Thoracic aorta (tissue), 2 donors: ENCODE results near the gene DECR2. TPM values are rescaled to one million over a fixed set of nuclear protein-coding genes. Genes with fewer than 3 reads are reported as not detected.

Experiments
- ATAC-seq: fragments of 150-250 bp; one replicate; pipeline ENCODE4 v1.8.0; 2017; ENCODE audit warnings: low read depth; ENCODE audit not compliant: insufficient number of reproducible peaks, low FRiP score
- DNase-seq: peaks from one replicate; pipeline ENCODE4 v3.0.0-alpha.2; 2020; ENCODE audit warnings: low spot score
- H3K27ac ChIP-seq, 2 donors: fragments of 200-600 bp; sonication (generic); 1 replicate in 1 of 2; 2 replicates in 1 of 2; pipeline ENCODE4 v1.5.1; 2016; ENCODE audit warnings: mild to moderate bottlenecking in 2 of 2, moderate library complexity in 2 of 2
- H3K27me3 ChIP-seq: fragments of 200-600 bp; sonication (generic); replicated peaks from 2 replicates; pipeline ENCODE4 v1.6.0; 2016; ENCODE audit warnings: mild to moderate bottlenecking; ENCODE audit not compliant: insufficient read depth
- H3K36me3 ChIP-seq: fragments of 200-600 bp; sonication (generic); one replicate; pipeline ENCODE4 v1.5.1; 2016
- H3K4me1 ChIP-seq, 2 donors: fragments of 200-600 bp; sonication (generic); 1 replicate in 1 of 2; 2 replicates in 1 of 2; pipeline versions ENCODE4 v1.5.1 to v1.6.0; 2016; ENCODE audit warnings: low read depth in 2 of 2, mild to moderate bottlenecking in 1 of 2; ENCODE audit not compliant: control insufficient read depth in 1 of 2
- H3K4me3 ChIP-seq: fragments of 200-600 bp; sonication (generic); 2 replicates; pipeline ENCODE4 v1.5.1; 2016; ENCODE audit warnings: mild to moderate bottlenecking
- H3K9me3 ChIP-seq: fragments of 200-600 bp; sonication (generic); 2 replicates; pipeline ENCODE4 v1.5.1; 2016
- CTCF ChIP-seq: fragments of 200-600 bp; sonication (generic); IDR thresholded peaks from one replicate; pipeline ENCODE4 v1.5.1; 2019; ENCODE audit warnings: antibody characterized with exemption
- total RNA-seq, 2 donors: library from RNA; depleted of rRNA; stranded (reverse); fragments of >200 nt; gene quantifications; one replicate each; pipeline versions ENCODE4 v1.1.0 to v1.2.3, GENCODE V29; 2016

The DECR2 gene
- total RNA-seq, 2 donors from 2014 or later = 24.1 to 25.6 TPM

GRCh38 chr16:454397-454940, 52.8 kb downstream of the DECR2 start:
- no peak for TF ChIP-seq CTCF
- Histone ChIP-seq H3K9me3 (no peaks in the 10 kb centered on the region), H3K4me3 (no peak overlapping the region), H3K27ac (no peak overlapping the region), H3K27me3 (no peaks in the 10 kb centered on the region), H3K36me3 (no peaks in the 10 kb centered on the region), H3K4me1 (peaks cover 12 to 21% of the 10 kb centered on the region in 2 donors)
- ATAC-seq (no peak), DNase-seq (no peak)

DNA sequence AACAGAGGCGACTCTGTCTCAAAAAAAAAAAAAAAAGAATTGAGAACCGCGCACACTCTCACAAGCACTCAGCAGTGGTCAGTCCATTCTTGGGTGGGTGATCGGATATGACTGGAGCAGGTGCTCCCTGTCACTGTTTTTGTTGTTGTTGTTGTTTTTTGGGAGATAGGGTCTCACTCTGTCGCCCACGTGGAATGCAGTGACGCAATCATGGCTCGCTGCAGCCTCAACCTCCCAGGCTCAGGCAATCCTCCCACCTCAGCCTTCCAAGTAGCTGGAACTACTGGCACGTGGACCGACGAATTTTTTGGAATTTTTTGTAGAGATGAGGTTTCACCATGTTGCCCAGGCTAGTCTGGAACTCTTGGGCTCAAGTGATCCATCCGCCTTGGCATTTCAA, 53.8 kb downstream of the DECR2 start:
- Histone ChIP-seq H3K4me3 (no peak overlapping the region), H3K4me1 (peaks cover 12 to 21% of the 10 kb centered on the region in 2 donors), H3K9me3 (no peaks in the 10 kb centered on the region), H3K36me3 (no peaks in the 10 kb centered on the region), H3K27me3 (no peaks in the 10 kb centered on the region), H3K27ac (no peak overlapping the region)
- DNase-seq = no peak
- no peak for TF ChIP-seq CTCF
- no peak for ATAC-seq

DNA sequence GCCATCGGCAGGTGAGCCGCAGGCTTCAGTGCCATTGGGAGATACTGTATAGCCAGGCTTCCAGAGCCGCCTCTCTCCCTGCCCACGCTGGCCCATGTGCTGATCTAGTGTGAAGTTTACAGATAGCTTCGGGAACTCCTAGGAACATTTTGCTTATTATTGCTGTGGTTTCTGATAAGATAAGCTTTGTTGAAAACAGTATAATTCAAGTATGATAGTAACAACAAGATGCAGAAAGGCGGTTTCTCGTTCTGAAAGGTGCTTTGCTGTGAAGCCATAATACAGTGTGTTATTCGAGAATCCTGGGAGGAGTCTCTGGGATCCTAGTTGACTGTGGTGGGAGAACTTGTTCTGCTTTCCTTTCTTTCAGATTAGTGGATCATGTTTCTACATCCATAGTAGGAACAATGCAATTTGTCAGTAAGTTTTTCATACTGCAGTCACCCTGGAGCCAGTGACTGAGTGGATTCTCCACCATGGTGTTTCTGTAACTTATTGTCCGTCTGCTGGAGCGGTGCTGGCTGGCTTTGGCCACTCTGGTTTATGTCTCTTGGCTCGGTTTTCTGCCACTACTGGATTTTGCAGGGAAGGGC, 55.3 kb downstream of the DECR2 start:
- no peak for ATAC-seq
- peak overlapping the region; percentile 7 for H3K4me3 ChIP-seq
- peak overlapping the region; percentile 45 to 52 for H3K27ac ChIP-seq
- peaks cover 3% of the 10 kb centered on the region for H3K36me3 ChIP-seq
- no peaks in the 10 kb centered on the region for H3K9me3 ChIP-seq
- no peak for TF ChIP-seq CTCF
- peaks cover 12 to 21% of the 10 kb centered on the region in 2 donors for H3K4me1 ChIP-seq
- H3K27me3 ChIP-seq = no peaks in the 10 kb centered on the region
- peak; percentile 13 for DNase-seq

GRCh38 chr16:457732-458400, 56.2 kb downstream of the DECR2 start:
- Histone ChIP-seq H3K4me3 (no peak overlapping the region), H3K27me3 (no peaks in the 10 kb centered on the region), H3K9me3 (no peaks in the 10 kb centered on the region), H3K27ac (peak overlapping the region; percentile 45 to 52), H3K36me3 (peaks cover 8% of the 10 kb centered on the region), H3K4me1 (peaks cover 12 to 21% of the 10 kb centered on the region in 2 donors)
- ATAC-seq = no peak
- no peak for DNase-seq
- no peak for TF ChIP-seq CTCF

- Histone ChIP-seq H3K4me3 (no peak overlapping the region), H3K27ac (no peak overlapping the region), H3K9me3 (no peaks in the 10 kb centered on the region), H3K36me3 (peaks cover 15% of the 10 kb centered on the region), H3K4me1 (peaks cover 12 to 21% of the 10 kb centered on the region in 2 donors), H3K27me3 (no peaks in the 10 kb centered on the region)
- DNase-seq (no peak), ATAC-seq (no peak)
- no peak for TF ChIP-seq CTCF
These were observed 58.1 kb downstream of the DECR2 start for GRCh38 chr16:459761-460160.
